ENCODE results near the gene OPALIN.

OPALIN gene

DNA sequence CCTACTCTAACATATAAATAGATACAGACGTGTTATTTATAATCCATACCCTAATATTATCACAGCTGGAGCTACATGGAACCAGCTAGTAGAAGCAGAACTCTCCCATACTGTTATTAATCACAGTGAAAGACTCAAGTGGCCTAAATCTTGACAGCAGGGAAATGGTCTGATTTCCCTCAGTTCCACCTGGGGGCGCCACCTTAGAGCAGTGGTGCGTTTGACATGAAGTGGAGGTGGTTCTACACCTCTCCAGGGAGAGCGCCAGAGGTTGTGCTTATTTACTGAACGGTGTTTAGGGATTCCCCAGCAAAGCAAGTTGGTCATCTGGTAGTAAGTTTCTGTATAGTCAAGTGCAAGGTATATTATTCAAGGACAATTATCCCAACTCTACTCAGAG lies 37.0 kb downstream of the OPALIN start:
- DNase-seq = no peak
- peaks cover 0 to 4% (median 0%) of the 10 kb centered on the region in 4 experiments for H3K36me3 ChIP-seq (ENCODE audit: control insufficient read depth in 4 of 4, insufficient read depth in 4 of 4, low read length in 3 of 4)
- 80% methylated on average over 4 of the region's 5 CpGs for WGBS (ENCODE audit: insufficient coverage)
- peaks cover 0 to 5% (median 0%) of the 10 kb centered on the region in 4 experiments for H3K4me1 ChIP-seq (ENCODE audit: control extremely low read depth in 1 of 4, control insufficient read depth in 4 of 4, insufficient read depth in 4 of 4, low read length in 3 of 4)
- no peak overlapping the region for H3K27ac ChIP-seq (ENCODE audit: insufficient read depth in 1 of 2, low read depth in 1 of 2, low read length in 2 of 2, poor library complexity in 1 of 2, severe bottlenecking in 2 of 2)
- peaks cover 0 to 5% (median 0%) of the 10 kb centered on the region in 5 experiments for H3K27me3 ChIP-seq (replicated peaks in 2 of 5; ENCODE audit: control insufficient read depth in 4 of 5, insufficient read depth in 5 of 5, low read length in 4 of 5)
- CTCF ChIA-PET = interaction anchor here (1.1 to 2.4 kb wide), 6 partner anchors 9 to 92 kb away, joined by 3 to 6 read pairs (median 4); no protein-coding TSS in a partner anchor
- H3K9me3 ChIP-seq (ENCODE audit: control extremely low read depth in 1 of 5, control insufficient read depth in 4 of 5, insufficient read depth in 2 of 5, low read depth in 1 of 5, low read length in 4 of 5) = no peaks in the 10 kb centered on the region
- H3K4me3 ChIP-seq (ENCODE audit: control insufficient read depth in 1 of 7, extremely low read depth in 1 of 7, insufficient read depth in 4 of 7, low read depth in 2 of 7, low read length in 6 of 7) = no peak overlapping the region
- POLR2A ChIA-PET = no interaction called here

DNA sequence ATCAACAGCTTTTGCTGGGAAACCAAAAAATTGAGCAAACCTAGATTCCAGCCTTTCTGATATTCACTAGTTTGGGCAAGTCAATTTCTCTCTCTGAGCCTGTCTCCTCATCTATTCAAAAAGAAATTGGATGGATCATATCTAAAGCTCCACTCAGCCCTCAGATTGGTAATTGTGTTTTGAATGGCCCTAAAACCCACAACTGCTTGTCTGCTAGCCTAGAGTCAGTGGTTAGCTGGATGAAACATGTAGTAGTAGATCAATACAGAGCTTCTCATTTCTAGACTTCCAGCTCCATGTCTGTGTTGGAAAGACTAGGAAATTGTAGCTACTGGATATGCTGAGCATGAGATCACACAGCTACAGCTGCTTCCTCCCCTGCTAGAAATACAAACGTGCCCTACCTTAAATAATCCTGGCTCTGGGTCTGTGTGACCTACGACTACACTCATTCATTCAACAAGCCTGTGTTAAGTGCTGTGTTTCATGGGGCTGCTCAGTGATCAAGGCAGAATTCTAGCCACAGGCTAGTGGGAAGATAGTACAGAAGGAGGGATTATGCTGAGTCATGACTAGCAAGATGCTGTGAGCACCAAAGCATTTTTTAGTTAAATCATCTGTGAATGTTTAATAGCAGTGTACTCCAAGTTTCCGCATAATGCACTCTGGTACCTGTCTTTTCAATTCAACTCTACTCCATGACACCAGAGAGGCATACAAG lies 38.9 kb downstream of the OPALIN start:
- no CpG with 5 or more reads among the region's 3 CpGs for WGBS (ENCODE audit: insufficient coverage)

DNA sequence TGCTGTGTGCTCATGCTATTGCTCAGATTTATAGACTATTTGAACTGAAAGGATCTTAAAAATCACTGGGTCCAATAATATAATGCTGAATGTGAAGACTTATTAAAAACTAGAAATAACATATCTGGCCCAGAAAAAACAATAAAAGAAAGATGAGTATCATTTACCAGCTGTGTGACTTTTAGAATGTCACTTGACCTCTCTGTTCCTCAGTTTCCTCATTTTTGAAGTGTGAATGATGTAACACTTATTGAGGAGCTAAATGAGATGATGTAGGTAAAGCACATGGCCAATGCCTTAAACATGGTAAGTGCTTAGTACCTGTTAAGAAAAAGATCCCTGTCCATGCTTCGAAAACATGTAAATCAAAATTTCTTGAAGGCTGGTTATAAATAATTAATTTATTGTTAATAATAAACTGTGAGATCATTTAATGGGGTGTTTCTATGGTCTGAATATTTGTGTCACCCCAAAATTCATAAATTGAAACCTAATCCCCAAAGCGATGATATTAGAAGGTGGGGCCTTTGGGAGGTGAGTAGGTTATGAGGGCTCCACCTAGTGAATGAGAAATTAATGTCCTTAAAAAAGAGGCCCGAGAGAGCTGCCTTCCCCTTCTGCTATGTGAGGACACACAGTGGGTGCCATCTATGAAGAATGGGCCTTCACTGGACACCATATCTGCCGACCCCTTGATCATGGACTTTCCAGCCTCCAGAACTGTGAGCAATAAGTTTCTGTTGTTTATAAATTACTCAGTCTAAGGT lies 41.6 kb downstream of the OPALIN start:
- peaks cover 0 to 5% (median 1%) of the 10 kb centered on the region in 4 experiments for H3K4me1 ChIP-seq (ENCODE audit: control extremely low read depth in 1 of 4, control insufficient read depth in 4 of 4, insufficient read depth in 4 of 4, low read length in 3 of 4)
- no peaks in the 10 kb centered on the region for H3K9me3 ChIP-seq (ENCODE audit: control extremely low read depth in 1 of 5, control insufficient read depth in 4 of 5, insufficient read depth in 2 of 5, low read depth in 1 of 5, low read length in 4 of 5)
- WGBS (ENCODE audit: insufficient coverage) = no CpG with 5 or more reads among the region's 4 CpGs
- no peak overlapping the region for H3K27ac ChIP-seq (ENCODE audit: insufficient read depth in 1 of 2, low read depth in 1 of 2, low read length in 2 of 2, poor library complexity in 1 of 2, severe bottlenecking in 2 of 2)
- CTCF ChIA-PET = interaction anchor here (0.6 to 1.9 kb wide), 6 partner anchors 11 to 88 kb away, joined by 3 to 7 read pairs (median 4); no protein-coding TSS in a partner anchor
- no peak for DNase-seq
- H3K4me3 ChIP-seq (ENCODE audit: control insufficient read depth in 1 of 7, extremely low read depth in 1 of 7, insufficient read depth in 4 of 7, low read depth in 2 of 7, low read length in 6 of 7) = no peak overlapping the region
- H3K36me3 ChIP-seq (ENCODE audit: control insufficient read depth in 4 of 4, insufficient read depth in 4 of 4, low read length in 3 of 4) = no peaks in the 10 kb centered on the region
- POLR2A ChIA-PET = interaction anchor here (0.6 kb wide), 1 partner anchor 9 kb away, joined by 4 read pairs; no protein-coding TSS in a partner anchor
- no peaks in the 10 kb centered on the region for H3K27me3 ChIP-seq (replicated peaks in 2 of 5; ENCODE audit: control insufficient read depth in 4 of 5, insufficient read depth in 5 of 5, low read length in 4 of 5)

More for the DNA sequence above, 38.9 kb downstream of the OPALIN start:
- Histone ChIP-seq H3K4me3 (ENCODE audit: control insufficient read depth in 1 of 7, extremely low read depth in 1 of 7, insufficient read depth in 4 of 7, low read depth in 2 of 7, low read length in 6 of 7) (no peak overlapping the region), H3K27ac (ENCODE audit: insufficient read depth in 1 of 2, low read depth in 1 of 2, low read length in 2 of 2, poor library complexity in 1 of 2, severe bottlenecking in 2 of 2) (no peak overlapping the region), H3K36me3 (ENCODE audit: control insufficient read depth in 4 of 4, insufficient read depth in 4 of 4, low read length in 3 of 4) (peaks cover 0 to 4% (median 0%) of the 10 kb centered on the region in 4 experiments), H3K9me3 (ENCODE audit: control extremely low read depth in 1 of 5, control insufficient read depth in 4 of 5, insufficient read depth in 2 of 5, low read depth in 1 of 5, low read length in 4 of 5) (no peaks in the 10 kb centered on the region), H3K4me1 (ENCODE audit: control extremely low read depth in 1 of 4, control insufficient read depth in 4 of 4, insufficient read depth in 4 of 4, low read length in 3 of 4) (peaks cover 0 to 5% (median 1%) of the 10 kb centered on the region in 4 experiments), H3K27me3 (replicated peaks in 2 of 5; ENCODE audit: control insufficient read depth in 4 of 5, insufficient read depth in 5 of 5, low read length in 4 of 5) (peaks cover 0 to 2% (median 0%) of the 10 kb centered on the region in 5 experiments)
- DNase-seq = peak in 2 of 3 donors; percentile 46 to 54
- POLR2A ChIA-PET = interaction anchor here (0.6 kb wide), 1 partner anchor 1024 kb away, joined by 4 read pairs; no protein-coding TSS in a partner anchor
- CTCF ChIA-PET = interaction anchor here (0.7 to 2.0 kb wide), 6 partner anchors 9 to 90 kb away, joined by 3 to 6 read pairs (median 4); no protein-coding TSS in a partner anchor

DNA sequence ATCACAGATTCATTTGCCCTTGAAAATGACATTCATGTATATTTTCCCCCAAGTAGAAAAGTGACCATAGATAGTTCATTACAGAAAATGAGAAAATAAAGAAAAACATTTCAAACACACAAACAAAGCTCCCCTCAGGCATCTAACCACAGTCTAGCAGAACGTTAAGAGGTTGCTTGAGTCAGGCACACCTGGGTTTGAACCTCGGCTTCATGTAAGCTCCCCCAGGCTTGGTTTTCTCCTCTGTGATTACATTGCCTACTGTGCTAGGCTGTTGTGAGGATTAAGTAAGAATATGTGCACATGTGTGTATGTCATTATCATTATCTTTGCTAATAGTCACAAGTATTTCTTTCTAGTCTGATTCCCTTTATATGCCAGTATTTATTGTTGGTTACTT lies 45.5 kb downstream of the OPALIN start:
- ChIA-PET POLR2A (no interaction called here), CTCF (no interaction called here)
- no peaks in the 10 kb centered on the region for H3K9me3 ChIP-seq (ENCODE audit: control extremely low read depth in 1 of 5, control insufficient read depth in 4 of 5, insufficient read depth in 2 of 5, low read depth in 1 of 5, low read length in 4 of 5)
- no peaks in the 10 kb centered on the region for H3K27me3 ChIP-seq (replicated peaks in 2 of 5; ENCODE audit: control insufficient read depth in 4 of 5, insufficient read depth in 5 of 5, low read length in 4 of 5)
- H3K4me3 ChIP-seq (ENCODE audit: control insufficient read depth in 1 of 7, extremely low read depth in 1 of 7, insufficient read depth in 4 of 7, low read depth in 2 of 7, low read length in 6 of 7) = no peak overlapping the region
- peaks cover 0 to 17% (median 3%) of the 10 kb centered on the region in 4 experiments for H3K4me1 ChIP-seq (ENCODE audit: control extremely low read depth in 1 of 4, control insufficient read depth in 4 of 4, insufficient read depth in 4 of 4, low read length in 3 of 4)
- DNase-seq = no peak
- no peaks in the 10 kb centered on the region for H3K36me3 ChIP-seq (ENCODE audit: control insufficient read depth in 4 of 4, insufficient read depth in 4 of 4, low read length in 3 of 4)
- WGBS (ENCODE audit: insufficient coverage) = 80% methylated on average over 1 of the region's 2 CpGs
- no peak overlapping the region for H3K27ac ChIP-seq (ENCODE audit: insufficient read depth in 1 of 2, low read depth in 1 of 2, low read length in 2 of 2, poor library complexity in 1 of 2, severe bottlenecking in 2 of 2)

DNA sequence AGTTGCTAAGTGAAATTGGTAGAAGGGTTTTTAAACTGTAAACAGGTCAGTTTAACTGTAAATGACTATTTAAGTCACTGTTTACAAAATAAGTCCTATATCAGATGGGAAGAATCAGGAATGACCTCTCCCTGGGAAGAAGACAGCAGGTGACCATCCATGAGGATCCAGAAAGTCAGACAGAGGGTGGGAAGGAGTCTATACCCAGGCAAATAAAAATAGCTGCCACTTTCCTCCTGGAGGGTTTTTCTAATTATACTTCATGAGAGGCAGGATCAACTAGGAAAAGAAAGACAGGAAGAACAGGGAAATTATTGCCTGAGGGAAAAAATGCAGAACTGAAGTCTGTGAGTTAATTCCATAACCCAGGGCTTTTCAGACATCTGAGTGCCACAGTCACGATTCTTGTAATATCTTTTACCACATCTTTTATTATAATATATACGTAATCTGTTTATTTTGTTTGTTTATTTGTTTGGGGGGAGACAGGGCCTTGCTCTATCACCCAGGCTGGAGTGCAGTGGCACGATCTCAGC lies 47.6 kb downstream of the OPALIN start:
- DNase-seq = no peak
- no peak overlapping the region for H3K27ac ChIP-seq (ENCODE audit: insufficient read depth in 1 of 2, low read depth in 1 of 2, low read length in 2 of 2, poor library complexity in 1 of 2, severe bottlenecking in 2 of 2)
- POLR2A ChIA-PET = no interaction called here
- peaks cover 0 to 36% (median 7%) of the 10 kb centered on the region in 4 experiments for H3K4me1 ChIP-seq (ENCODE audit: control extremely low read depth in 1 of 4, control insufficient read depth in 4 of 4, insufficient read depth in 4 of 4, low read length in 3 of 4)
- no peaks in the 10 kb centered on the region for H3K9me3 ChIP-seq (ENCODE audit: control extremely low read depth in 1 of 5, control insufficient read depth in 4 of 5, insufficient read depth in 2 of 5, low read depth in 1 of 5, low read length in 4 of 5)
- no peak overlapping the region for H3K4me3 ChIP-seq (ENCODE audit: control insufficient read depth in 1 of 7, extremely low read depth in 1 of 7, insufficient read depth in 4 of 7, low read depth in 2 of 7, low read length in 6 of 7)
- H3K36me3 ChIP-seq (ENCODE audit: control insufficient read depth in 4 of 4, insufficient read depth in 4 of 4, low read length in 3 of 4) = no peaks in the 10 kb centered on the region
- no peaks in the 10 kb centered on the region for H3K27me3 ChIP-seq (replicated peaks in 2 of 5; ENCODE audit: control insufficient read depth in 4 of 5, insufficient read depth in 5 of 5, low read length in 4 of 5)
- no CpG with 5 or more reads among the region's 3 CpGs for WGBS (ENCODE audit: insufficient coverage)
- CTCF ChIA-PET = interaction anchor here (1.8 kb wide), 1 partner anchor 82 kb away, joined by 5 read pairs; no protein-coding TSS in a partner anchor

DNA sequence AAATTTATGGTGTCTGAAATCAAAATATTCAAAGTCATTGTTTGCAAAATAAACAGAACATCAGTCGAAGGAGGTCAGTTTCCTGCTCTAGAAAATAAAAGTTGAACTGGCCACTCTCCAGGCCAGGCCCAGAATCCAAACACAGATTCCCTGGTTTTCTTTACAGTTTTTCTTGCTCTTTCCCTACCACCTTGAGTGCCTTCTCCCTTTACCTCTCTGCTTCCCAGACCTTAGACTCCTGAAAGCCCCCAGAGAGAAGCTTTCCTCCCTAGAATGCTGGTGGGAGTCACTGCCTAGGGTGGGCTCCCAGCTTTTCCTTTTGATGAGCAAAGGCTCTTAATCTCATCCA lies 48.5 kb downstream of the OPALIN start:
- Histone ChIP-seq H3K36me3 (ENCODE audit: control insufficient read depth in 4 of 4, insufficient read depth in 4 of 4, low read length in 3 of 4) (no peaks in the 10 kb centered on the region), H3K27me3 (replicated peaks in 2 of 5; ENCODE audit: control insufficient read depth in 4 of 5, insufficient read depth in 5 of 5, low read length in 4 of 5) (no peaks in the 10 kb centered on the region), H3K4me3 (ENCODE audit: control insufficient read depth in 1 of 7, extremely low read depth in 1 of 7, insufficient read depth in 4 of 7, low read depth in 2 of 7, low read length in 6 of 7) (no peak overlapping the region), H3K9me3 (ENCODE audit: control extremely low read depth in 1 of 5, control insufficient read depth in 4 of 5, insufficient read depth in 2 of 5, low read depth in 1 of 5, low read length in 4 of 5) (no peaks in the 10 kb centered on the region), H3K4me1 (ENCODE audit: control extremely low read depth in 1 of 4, control insufficient read depth in 4 of 4, insufficient read depth in 4 of 4, low read length in 3 of 4) (peaks cover 0 to 45% (median 7%) of the 10 kb centered on the region in 4 experiments), H3K27ac (ENCODE audit: insufficient read depth in 1 of 2, low read depth in 1 of 2, low read length in 2 of 2, poor library complexity in 1 of 2, severe bottlenecking in 2 of 2) (no peak overlapping the region)
- WGBS (ENCODE audit: insufficient coverage) = 50% methylated on average over 1 of the region's 1 CpG
- DNase-seq = no peak
- ChIA-PET CTCF (interaction anchor here (1.0 to 1.8 kb wide), 3 partner anchors 20 to 81 kb away, joined by 3 to 5 read pairs (median 5); no protein-coding TSS in a partner anchor), POLR2A (no interaction called here)

Measured in common myeloid progenitor, CD34-positive (primary cell).